T-helper 2 cell treated with Interferon-gamma antibody and Interleukin-4, amounts not matched to agents 5 μg/mL and 100 μg/mL, for 36 hours (primary cell): ENCODE data around the gene PIP5K1B.
A peak's percentile ranks its signal among the peaks of the same experiment; 100 is the strongest.
"Not testable (repeated sequence)": the region's sequence is repeated elsewhere in the genome, so short reads cannot be mapped to it uniquely, and the experiment has no call there.

Source experiments
- DNase-seq: peaks from one replicate; pipeline ENCODE4 v3.0.0; 2021; ENCODE audit warnings: low spot score
- H3K27ac Mint-ChIP-seq: one replicate; pipeline ENCODE4 v1.8.0; 2021; ENCODE audit warnings: mild to moderate bottlenecking, mixed read lengths
- H3K27me3 Mint-ChIP-seq: one replicate; pipeline ENCODE4 v1.8.0; 2021; ENCODE audit warnings: low read depth, mixed read lengths
- H3K36me3 Mint-ChIP-seq: one replicate; pipeline ENCODE4 v1.8.0; 2021; ENCODE audit warnings: low read depth, mixed read lengths
- H3K4me1 Mint-ChIP-seq: one replicate; pipeline ENCODE4 v1.8.0; 2021; ENCODE audit warnings: low read depth, mixed read lengths
- H3K4me3 Mint-ChIP-seq: one replicate; pipeline ENCODE4 v1.8.0; 2022; ENCODE audit warnings: mild to moderate bottlenecking, moderate library complexity, mixed read lengths
- H3K9me3 Mint-ChIP-seq: one replicate; pipeline ENCODE4 v1.8.0; 2021; ENCODE audit warnings: mixed read lengths

The PIP5K1B gene

GRCh38 chr9:69050936-69051335, 345.9 kb downstream of the PIP5K1B start:
- H3K27ac Mint-ChIP-seq, H3K9me3 Mint-ChIP-seq, DNase-seq, H3K4me1 Mint-ChIP-seq, H3K27me3 Mint-ChIP-seq, H3K4me3 Mint-ChIP-seq: not testable (repeated sequence)
- H3K36me3 Mint-ChIP-seq: peaks cover 19% of the 10 kb centered on the region

- no peak overlapping the region for H3K4me3 Mint-ChIP-seq
- peaks cover 14% of the 10 kb centered on the region for H3K4me1 Mint-ChIP-seq
- DNase-seq: no peak
- no peaks in the 10 kb centered on the region for H3K27me3 Mint-ChIP-seq
- peaks cover 24% of the 10 kb centered on the region for H3K36me3 Mint-ChIP-seq
- no peaks in the 10 kb centered on the region for H3K9me3 Mint-ChIP-seq
- no peak overlapping the region for H3K27ac Mint-ChIP-seq
These were observed 349.9 kb downstream of the PIP5K1B start for GRCh38 chr9:69054989-69055388.

GRCh38 chr9:69056191-69056815, 351.3 kb downstream of the PIP5K1B start:
- no peak for DNase-seq
- H3K4me3 Mint-ChIP-seq: no peak overlapping the region
- H3K9me3 Mint-ChIP-seq: no peaks in the 10 kb centered on the region
- H3K4me1 Mint-ChIP-seq: peaks cover 22% of the 10 kb centered on the region
- H3K36me3 Mint-ChIP-seq: peaks cover 30% of the 10 kb centered on the region
- no peaks in the 10 kb centered on the region for H3K27me3 Mint-ChIP-seq
- peak overlapping the region; percentile 66 for H3K27ac Mint-ChIP-seq

- peaks cover 22% of the 10 kb centered on the region for H3K4me1 Mint-ChIP-seq
- no peak overlapping the region for H3K4me3 Mint-ChIP-seq
- peaks cover 34% of the 10 kb centered on the region for H3K36me3 Mint-ChIP-seq
- no peak overlapping the region for H3K27ac Mint-ChIP-seq
- H3K27me3 Mint-ChIP-seq: no peaks in the 10 kb centered on the region
- H3K9me3 Mint-ChIP-seq: no peaks in the 10 kb centered on the region
- no peak for DNase-seq
These were observed 353.1 kb downstream of the PIP5K1B start for GRCh38 chr9:69058101-69058500.
